Measurements from ENCODE around the gene DTYMK. TPM values are rescaled to one million over a fixed set of nuclear protein-coding genes. Genes with fewer than 3 reads are reported as not detected.

Gene DTYMK
- total RNA-seq, 1 experiment from 2014 or later: 155 TPM

DNA sequence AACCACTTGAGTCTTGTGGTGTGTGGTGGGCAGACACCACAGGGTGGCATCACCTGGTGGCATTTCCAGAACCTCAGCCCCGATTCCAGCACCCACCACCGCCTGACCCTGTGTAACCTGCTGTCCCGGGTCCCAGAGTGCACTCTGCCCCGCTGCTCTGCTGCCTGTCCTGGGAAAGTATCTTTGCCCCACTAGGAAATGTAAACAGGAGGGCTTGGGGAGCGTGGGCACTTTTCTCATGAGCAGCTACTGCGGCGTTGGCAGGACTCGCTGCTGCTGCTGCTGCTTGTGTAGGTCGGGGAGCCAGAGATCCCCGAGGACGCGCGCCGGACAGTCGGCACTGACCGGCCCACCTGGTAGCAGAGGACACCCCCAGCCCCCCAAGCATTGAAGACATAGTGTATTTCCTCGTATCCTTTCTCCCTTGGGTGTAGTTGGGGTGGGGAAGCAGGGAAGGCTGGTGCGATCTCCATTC lies 13.4 kb downstream of the DTYMK start:
- CTCF ChIA-PET: no interaction called here
- Histone ChIP-seq H3K27ac (ENCODE audit: low read length) (no peak overlapping the region), H3K9ac (ENCODE audit: low read length) (no peak overlapping the region), H3F3A (ENCODE audit: low read length, unreplicated experiment) (no peaks in the 10 kb centered on the region), H3K79me2 (ENCODE audit: low read length) (no peaks in the 10 kb centered on the region), H4K20me1 (ENCODE audit: low read length) (no peaks in the 10 kb centered on the region), H3K4me3 (ENCODE audit: low read length) (no peak overlapping the region), H3K4me1 (ENCODE audit: insufficient read depth, low read length) (no peaks in the 10 kb centered on the region), H3K9me2 (replicated peaks; ENCODE audit: low read length) (no peaks in the 10 kb centered on the region), H3K27me3 (ENCODE audit: low read length) (no peaks in the 10 kb centered on the region), H3K4me2 (ENCODE audit: low read length) (no peak overlapping the region), H2AFZ (ENCODE audit: low read length) (no peak overlapping the region), H3K36me3 (ENCODE audit: low read depth, low read length) (peaks cover 5% of the 10 kb centered on the region; the same call in 1 of the 2 replicates), H3K9me3 (ENCODE audit: low read length) (no peaks in the 10 kb centered on the region)
- ATAC-seq: no peak
- intact Hi-C loops (cut with micrococcal nuclease): no loop called here
- no peak for DNase-seq
- TF ChIP-seq EZH2 (IDR thresholded peaks at IDR 0.05; ENCODE audit: low read length, unreplicated experiment): no peak
- TF ChIP-seq EZH2phosphoT487 (IDR thresholded peaks at IDR 0.05; ENCODE audit: borderline replicate concordance, low read length): no peak
- POLR2A ChIA-PET (ENCODE audit: unreplicated experiment): no interaction called here
- BruUV-seq (replicated peaks): no TSS peak

DNA sequence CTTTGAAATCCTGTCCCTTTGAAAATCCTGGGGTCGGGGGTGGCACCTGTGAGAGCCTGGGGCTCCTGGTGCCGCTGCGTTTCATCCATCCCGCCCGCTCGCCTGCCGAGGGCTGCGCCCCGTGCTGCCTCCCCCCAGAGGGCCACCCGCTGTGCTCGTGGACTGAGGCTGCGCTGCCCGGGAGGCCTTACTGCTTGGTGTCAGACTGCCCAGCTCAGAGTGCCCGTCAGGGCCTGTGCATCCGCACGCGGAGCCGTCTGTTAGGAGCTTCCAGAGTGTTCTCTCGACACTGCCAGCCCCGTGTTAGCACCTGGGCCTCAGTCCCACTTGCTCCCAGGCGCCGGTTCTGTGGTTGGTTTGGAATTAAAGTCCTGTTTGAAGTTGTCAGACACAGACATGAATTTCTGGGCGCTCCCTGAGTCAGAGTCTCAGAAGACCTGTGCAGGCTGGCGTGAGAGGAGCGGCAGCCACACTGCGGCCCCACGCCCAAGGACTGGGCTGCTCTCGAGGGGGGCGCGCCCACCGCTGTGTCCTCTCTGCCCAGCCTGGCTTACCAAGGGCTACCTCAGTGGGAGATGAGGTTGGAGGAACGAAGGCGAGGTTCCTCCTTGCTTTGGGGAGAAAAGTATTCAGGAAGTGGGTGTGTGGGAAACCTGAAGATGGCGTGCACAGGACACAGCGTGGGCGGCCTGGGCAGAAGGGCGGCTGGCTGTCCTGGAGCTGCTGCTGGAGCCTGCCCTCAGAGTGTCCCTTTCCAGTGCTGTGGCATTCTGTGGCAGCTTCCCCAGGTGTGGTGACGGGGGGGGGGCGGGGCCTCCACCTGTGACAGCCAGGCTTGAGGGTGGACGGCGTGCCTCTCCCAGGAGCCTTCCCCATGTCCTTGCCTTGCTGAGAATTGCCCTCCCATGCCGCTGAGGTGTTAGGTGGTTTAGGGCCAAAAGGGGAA lies 14.1 kb downstream of the DTYMK start:
- no peaks in the 10 kb centered on the region for H3K79me2 ChIP-seq (ENCODE audit: low read length)
- no peak overlapping the region for H3K4me3 ChIP-seq (ENCODE audit: low read length)
- ChIA-PET CTCF (no interaction called here), POLR2A (ENCODE audit: unreplicated experiment) (no interaction called here)
- ATAC-seq (no peak), DNase-seq (no peak)
- H3K4me2 ChIP-seq (ENCODE audit: low read length): no peak overlapping the region
- no peak overlapping the region for H3K27ac ChIP-seq (ENCODE audit: low read length)
- intact Hi-C loops (cut with micrococcal nuclease): no loop called here
- no peak overlapping the region for H2AFZ ChIP-seq (ENCODE audit: low read length)
- no peaks in the 10 kb centered on the region for H3K9me2 ChIP-seq (replicated peaks; ENCODE audit: low read length)
- no peaks in the 10 kb centered on the region for H3K27me3 ChIP-seq (ENCODE audit: low read length)
- no peaks in the 10 kb centered on the region for H4K20me1 ChIP-seq (ENCODE audit: low read length)
- H3F3A ChIP-seq (ENCODE audit: low read length, unreplicated experiment): no peaks in the 10 kb centered on the region
- H3K4me1 ChIP-seq (ENCODE audit: insufficient read depth, low read length): no peaks in the 10 kb centered on the region
- BruUV-seq (replicated peaks): no TSS peak
- no peak for TF ChIP-seq EZH2 (IDR thresholded peaks at IDR 0.05; ENCODE audit: low read length, unreplicated experiment)
- no peak for TF ChIP-seq CTCF (conservative IDR thresholded peaks at IDR 0.05; ENCODE audit: low read depth, low read length)
- peaks cover 4% of the 10 kb centered on the region; the same call in 1 of the 2 replicates for H3K36me3 ChIP-seq (ENCODE audit: low read depth, low read length)
- H3K9me3 ChIP-seq (ENCODE audit: low read length): no peaks in the 10 kb centered on the region
- H3K9ac ChIP-seq (ENCODE audit: low read length): no peak overlapping the region

- no peak for TF ChIP-seq EZH2 (IDR thresholded peaks at IDR 0.05; ENCODE audit: low read length, unreplicated experiment)
- TF ChIP-seq CTCF (conservative IDR thresholded peaks at IDR 0.05; ENCODE audit: low read depth, low read length): no peak
- TF ChIP-seq EZH2phosphoT487 (IDR thresholded peaks at IDR 0.05; ENCODE audit: borderline replicate concordance, low read length): no peak
- Histone ChIP-seq H3K79me2 (ENCODE audit: low read length) (no peaks in the 10 kb centered on the region), H3K36me3 (ENCODE audit: low read depth, low read length) (peaks cover 7% of the 10 kb centered on the region; the same call in 1 of the 2 replicates), H3F3A (ENCODE audit: low read length, unreplicated experiment) (no peaks in the 10 kb centered on the region), H3K27ac (ENCODE audit: low read length) (no peak overlapping the region), H3K9ac (ENCODE audit: low read length) (no peak overlapping the region), H2AFZ (ENCODE audit: low read length) (no peak overlapping the region), H3K4me1 (ENCODE audit: insufficient read depth, low read length) (no peaks in the 10 kb centered on the region), H3K9me3 (ENCODE audit: low read length) (no peaks in the 10 kb centered on the region), H4K20me1 (ENCODE audit: low read length) (no peaks in the 10 kb centered on the region), H3K27me3 (ENCODE audit: low read length) (no peaks in the 10 kb centered on the region), H3K4me3 (ENCODE audit: low read length) (no peak overlapping the region), H3K4me2 (ENCODE audit: low read length) (no peak overlapping the region), H3K9me2 (replicated peaks; ENCODE audit: low read length) (no peaks in the 10 kb centered on the region)
- CTCF ChIA-PET: no interaction called here
- POLR2A ChIA-PET (ENCODE audit: unreplicated experiment): no interaction called here
- ATAC-seq: no peak
- BruUV-seq (replicated peaks): no TSS peak
- intact Hi-C loops (cut with micrococcal nuclease): no loop called here
- DNase-seq: no peak
Measured at GRCh38 chr2:241671457-241672240, 15.0 kb downstream of the DTYMK start.

Data from PC-3 (cell line).